KMS-11 (cell line): ENCODE measurements around the gene ZNF775.

Experiments
- H2AFZ ChIP-seq: fragments of 200-600 bp; sonication (generic); 2 replicates; pipeline ENCODE4 v1.6.1; 2016; ENCODE audit warnings: antibody characterized with exemption, mixed run types, low read depth
- H3K27ac ChIP-seq: fragments of 200-600 bp; sonication (generic); 2 replicates; pipeline ENCODE4 v1.6.1; 2016; ENCODE audit warnings: mild to moderate bottlenecking, mixed run types
- H3K27me3 ChIP-seq: fragments of 200-600 bp; sonication (generic); 2 replicates; pipeline ENCODE4 v1.6.1; 2017; ENCODE audit warnings: mild to moderate bottlenecking, low read depth, mixed run types, moderate library complexity; ENCODE audit not compliant: insufficient read depth
- H3K36me3 ChIP-seq: fragments of 200-600 bp; sonication (generic); 2 replicates; pipeline ENCODE4 v1.6.1; 2017; ENCODE audit warnings: mild to moderate bottlenecking, mixed run types; ENCODE audit not compliant: insufficient read depth
- H3K4me1 ChIP-seq: fragments of 200-600 bp; sonication (generic); 2 replicates; pipeline ENCODE4 v1.6.1; 2016; ENCODE audit warnings: mild to moderate bottlenecking, low read depth, mixed run types; ENCODE audit not compliant: poor library complexity, severe bottlenecking
- H3K4me2 ChIP-seq: fragments of 200-600 bp; sonication (generic); 2 replicates; pipeline ENCODE4 v1.7.0; 2016; ENCODE audit warnings: mild to moderate bottlenecking, mixed run types
- H3K4me3 ChIP-seq: fragments of 200-600 bp; sonication (generic); IDR thresholded peaks from 2 replicates; pipeline ENCODE4 v1.6.1; 2017; ENCODE audit warnings: low read depth, low read length, mixed read lengths; ENCODE audit not compliant: insufficient read depth
- H3K79me2 ChIP-seq: fragments of 200-600 bp; sonication (generic); 2 replicates; pipeline ENCODE4 v1.6.1; 2016; ENCODE audit warnings: low read depth, mixed run types; ENCODE audit not compliant: insufficient read depth
- H3K9ac ChIP-seq: fragments of 200-600 bp; sonication (generic); 2 replicates; pipeline ENCODE4 v1.6.1; 2016; ENCODE audit warnings: mild to moderate bottlenecking, mixed run types
- H4K20me1 ChIP-seq: fragments of 200-600 bp; sonication (generic); 2 replicates; pipeline ENCODE4 v1.6.1; 2016; ENCODE audit warnings: mild to moderate bottlenecking, mixed run types; ENCODE audit not compliant: insufficient read depth
- TF ChIP-seq, protein P1 (sequence below): fragments of 200-600 bp; sonication (generic); conservative IDR thresholded peaks from 2 replicates; pipeline ENCODE4 v1.6.1; 2017; ENCODE audit warnings: low read depth, mild to moderate bottlenecking, antibody characterized with exemption, low read length, moderate library complexity, mixed read lengths

ZNF775 gene

DNA sequence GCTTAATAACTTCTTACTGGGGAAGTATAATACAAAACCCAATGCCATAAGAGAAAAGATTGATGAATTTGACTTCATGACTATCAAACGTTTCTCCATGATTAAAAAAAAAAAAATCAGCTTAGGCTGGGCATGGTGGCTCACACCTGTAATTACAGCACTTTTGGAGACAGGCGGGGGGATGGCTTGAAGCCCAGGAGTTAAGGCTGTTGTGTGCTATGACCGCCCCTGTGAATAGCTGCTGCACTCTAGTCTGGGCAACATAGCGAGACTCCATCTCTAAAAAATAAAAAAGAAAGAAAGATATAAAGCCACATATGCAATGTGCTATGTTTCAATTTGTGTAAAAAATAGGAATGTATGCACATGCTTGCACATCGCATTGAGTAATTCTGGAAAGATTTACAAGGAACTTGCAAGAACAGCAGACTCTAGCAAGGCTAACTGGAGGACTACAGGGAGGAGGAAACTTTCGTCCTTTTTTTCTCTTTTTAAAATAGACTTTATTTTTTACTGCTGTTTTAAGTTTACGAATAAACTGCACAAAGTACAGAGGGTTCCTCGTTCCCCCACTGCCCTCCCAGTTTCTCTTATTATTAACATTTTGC is 27.4 kb upstream of the ZNF775 start:
- Histone ChIP-seq H3K4me2 (no peak overlapping the region), H3K36me3 (no peaks in the 10 kb centered on the region), H3K27me3 (no peaks in the 10 kb centered on the region), H2AFZ (no peak overlapping the region), H4K20me1 (no peaks in the 10 kb centered on the region), H3K27ac (no peak overlapping the region), H3K4me1 (peaks cover 19% of the 10 kb centered on the region), H3K9ac (no peak overlapping the region), H3K4me3 (no peak overlapping the region), H3K79me2 (no peaks in the 10 kb centered on the region)
- TF ChIP-seq, protein P1, sequence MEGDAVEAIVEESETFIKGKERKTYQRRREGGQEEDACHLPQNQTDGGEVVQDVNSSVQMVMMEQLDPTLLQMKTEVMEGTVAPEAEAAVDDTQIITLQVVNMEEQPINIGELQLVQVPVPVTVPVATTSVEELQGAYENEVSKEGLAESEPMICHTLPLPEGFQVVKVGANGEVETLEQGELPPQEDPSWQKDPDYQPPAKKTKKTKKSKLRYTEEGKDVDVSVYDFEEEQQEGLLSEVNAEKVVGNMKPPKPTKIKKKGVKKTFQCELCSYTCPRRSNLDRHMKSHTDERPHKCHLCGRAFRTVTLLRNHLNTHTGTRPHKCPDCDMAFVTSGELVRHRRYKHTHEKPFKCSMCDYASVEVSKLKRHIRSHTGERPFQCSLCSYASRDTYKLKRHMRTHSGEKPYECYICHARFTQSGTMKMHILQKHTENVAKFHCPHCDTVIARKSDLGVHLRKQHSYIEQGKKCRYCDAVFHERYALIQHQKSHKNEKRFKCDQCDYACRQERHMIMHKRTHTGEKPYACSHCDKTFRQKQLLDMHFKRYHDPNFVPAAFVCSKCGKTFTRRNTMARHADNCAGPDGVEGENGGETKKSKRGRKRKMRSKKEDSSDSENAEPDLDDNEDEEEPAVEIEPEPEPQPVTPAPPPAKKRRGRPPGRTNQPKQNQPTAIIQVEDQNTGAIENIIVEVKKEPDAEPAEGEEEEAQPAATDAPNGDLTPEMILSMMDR = no peak

DNA sequence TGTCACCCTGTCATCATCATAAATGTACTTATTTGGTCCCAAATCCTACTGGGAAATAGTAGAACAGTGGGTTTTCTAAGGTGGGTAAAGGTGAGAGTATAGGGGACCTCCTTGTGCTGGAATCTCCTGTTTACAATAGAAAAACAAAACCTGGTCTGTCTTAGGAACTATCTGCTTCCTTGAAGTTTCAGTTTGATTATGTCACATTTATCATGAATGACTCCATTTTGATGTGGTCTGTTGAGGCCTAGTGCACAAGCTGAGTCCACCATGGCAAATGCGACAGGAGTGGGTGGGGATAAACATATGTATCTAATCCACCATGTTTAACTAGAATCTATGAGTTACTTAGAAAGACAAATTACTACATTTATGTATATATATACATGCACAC is 23.5 kb upstream of the ZNF775 start:
- Histone ChIP-seq H3K36me3 (no peaks in the 10 kb centered on the region), H3K4me2 (no peak overlapping the region; the same call in 1 of the 2 replicates), H3K27ac (no peak overlapping the region; the same call in 1 of the 2 replicates), H3K4me3 (no peak overlapping the region), H3K9ac (no peak overlapping the region), H2AFZ (no peak overlapping the region), H3K27me3 (no peaks in the 10 kb centered on the region), H4K20me1 (no peaks in the 10 kb centered on the region), H3K4me1 (peaks cover 56% of the 10 kb centered on the region), H3K79me2 (no peaks in the 10 kb centered on the region)
- TF ChIP-seq, protein P1 = no peak

DNA sequence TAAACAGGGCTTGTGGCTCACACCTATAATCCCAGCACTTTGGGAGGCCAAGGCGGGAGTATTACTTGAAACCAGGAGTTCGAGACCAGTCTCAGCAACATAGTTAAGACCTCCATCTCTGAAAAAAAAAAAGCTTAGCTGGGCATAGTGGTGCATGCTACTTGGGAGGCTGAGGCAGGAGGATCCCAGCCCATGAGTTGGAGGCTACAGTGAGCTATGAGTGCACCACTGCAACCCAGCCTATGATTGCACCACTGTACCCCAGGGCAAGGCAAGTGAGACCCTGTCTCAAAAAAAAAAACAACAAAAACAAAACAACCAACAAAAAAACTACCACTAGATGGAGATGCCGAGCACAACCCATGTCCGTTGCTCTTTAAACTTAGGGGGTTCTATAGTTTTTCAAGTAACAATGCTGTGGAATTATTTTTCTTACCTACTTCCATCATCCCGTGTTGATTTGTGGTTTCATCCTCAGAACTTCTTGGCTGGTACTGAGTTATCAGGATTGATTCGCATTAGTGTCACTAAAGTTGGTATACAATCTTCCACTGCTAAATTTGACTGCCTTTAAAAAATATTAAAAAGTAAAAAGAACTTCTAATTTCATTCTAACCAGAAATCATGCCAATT is 22.7 kb upstream of the ZNF775 start:
- peak overlapping the region; percentile 8; the same call in 1 of the 2 replicates for H2AFZ ChIP-seq
- no peaks in the 10 kb centered on the region for H3K36me3 ChIP-seq
- peak overlapping the region; percentile 40 for H3K4me2 ChIP-seq
- H3K27me3 ChIP-seq = no peaks in the 10 kb centered on the region
- TF ChIP-seq, protein P1 = peak; percentile 93
- no peaks in the 10 kb centered on the region for H4K20me1 ChIP-seq
- H3K79me2 ChIP-seq = no peaks in the 10 kb centered on the region
- H3K27ac ChIP-seq = peak overlapping the region; percentile 68
- H3K4me3 ChIP-seq = no peak overlapping the region
- peaks cover 58% of the 10 kb centered on the region for H3K4me1 ChIP-seq
- H3K9ac ChIP-seq = no peak overlapping the region

DNA sequence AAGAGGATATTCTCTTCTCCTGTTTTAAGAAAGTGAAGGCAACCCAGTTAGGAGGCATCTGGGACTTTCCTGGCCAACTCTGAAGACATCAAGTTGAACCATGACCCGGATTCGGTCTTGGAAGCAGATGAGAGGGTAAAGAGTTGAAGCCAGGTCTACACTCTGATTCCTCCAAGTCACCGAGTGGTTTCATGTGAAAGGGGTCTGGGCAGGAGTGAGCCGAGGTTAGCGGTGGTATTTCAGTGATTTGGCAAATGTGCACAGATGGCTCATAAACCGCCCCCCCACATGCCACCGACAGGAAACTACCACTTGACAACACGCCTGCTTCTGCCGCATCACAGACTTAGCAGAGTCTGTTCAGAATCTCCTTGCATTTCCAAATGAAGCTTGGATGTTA is 21.9 kb upstream of the ZNF775 start:
- Histone ChIP-seq H3K27ac (peak overlapping the region; percentile 68), H3K36me3 (no peaks in the 10 kb centered on the region), H4K20me1 (no peaks in the 10 kb centered on the region), H3K9ac (peak overlapping the region; percentile 22; the same call in 1 of the 2 replicates), H3K4me1 (peaks cover 58% of the 10 kb centered on the region), H3K79me2 (no peaks in the 10 kb centered on the region), H3K27me3 (no peaks in the 10 kb centered on the region), H3K4me2 (peak overlapping the region; percentile 40), H2AFZ (peak overlapping the region; percentile 24; the same call in 1 of the 2 replicates), H3K4me3 (no peak overlapping the region)
- TF ChIP-seq, protein P1 = no peak
